Right lung (tissue), 5 donors: ENCODE results near the gene PNKD. TPM values are rescaled to one million over a fixed set of nuclear protein-coding genes. Genes with fewer than 3 reads are reported as not detected.

ENCODE experiments used
- DNase-seq, 2 donors: peaks; one replicate each; pipeline ENCODE4 v3.0.0-alpha.2; 2013
- polyA plus RNA-seq, 5 donors: library from polyadenylated mRNA; unstranded; fragments of 120-200 nt; gene quantifications; one replicate each; pipeline versions ENCODE4 v1.2.1 to v1.2.3, GENCODE V29; 2013; ENCODE audit warnings: inconsistent platforms in 1 of 5, low replicate concordance in 1 of 5; ENCODE audit not compliant: insufficient read length in 5 of 5, insufficient read depth in 1 of 5

Gene PNKD
- polyA plus RNA-seq, 5 donors, result 50.1 to 70.8 (median 67.6) TPM

- peak; percentile 86 to 87 for DNase-seq
Observed at GRCh38 chr2:218367415-218368149, 97.3 kb downstream of the PNKD start.

DNA sequence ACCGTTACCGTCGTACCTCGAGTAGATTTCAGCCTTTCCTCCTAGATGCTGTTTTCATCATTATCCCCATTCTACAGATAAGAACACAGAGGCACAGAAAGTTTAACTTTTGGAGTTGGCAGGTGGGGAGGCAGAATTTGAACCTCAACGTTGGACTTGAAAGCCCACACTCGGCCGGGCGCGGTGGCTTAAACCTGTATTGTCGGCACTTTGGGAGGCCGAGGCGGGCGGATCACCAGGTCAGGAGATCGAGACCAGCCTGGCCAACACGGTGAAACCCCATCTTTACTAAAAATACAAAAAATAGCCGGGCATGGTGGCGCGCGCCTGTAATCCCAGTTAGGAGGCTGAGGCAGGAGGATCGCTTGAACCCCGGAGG lies 97.8 kb downstream of the PNKD start:
- DNase-seq, result no peak

GRCh38 chr2:218368621-218369153 lies 98.4 kb downstream of the PNKD start:
- no peak for DNase-seq

- DNase-seq, result no peak
Observed at GRCh38 chr2:218369330-218369729, 99.0 kb downstream of the PNKD start.

DNA sequence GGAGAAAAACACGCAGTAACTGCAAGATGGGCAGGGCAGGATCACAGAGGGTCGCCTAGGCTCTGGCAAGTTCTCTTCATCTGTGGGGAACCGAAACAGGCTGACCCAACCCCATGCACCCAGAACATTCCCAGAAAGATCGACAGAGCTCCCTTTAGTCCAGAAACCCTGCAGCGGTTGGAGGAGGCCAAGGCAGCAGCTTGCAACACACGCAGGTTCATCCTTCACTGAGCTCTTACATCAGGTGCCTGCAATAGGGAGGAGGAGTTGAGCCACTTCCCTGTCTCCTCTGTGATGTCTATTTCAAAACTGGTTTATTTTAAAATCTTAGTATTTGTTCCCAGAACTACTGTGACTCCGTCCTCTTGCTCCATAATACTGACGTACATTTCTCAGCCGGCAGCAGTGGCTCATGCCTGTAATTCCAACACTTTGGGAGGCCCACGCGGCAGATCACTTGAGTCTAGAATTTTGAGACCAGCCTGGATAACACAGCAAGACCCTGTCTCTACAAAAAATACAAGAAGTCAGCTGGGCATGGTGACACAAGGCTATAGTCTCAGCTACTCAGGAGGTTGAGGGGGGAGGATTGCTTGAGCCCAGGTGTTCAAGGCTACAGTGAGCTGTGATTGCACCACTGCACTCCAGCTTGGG lies 100.2 kb downstream of the PNKD start:
- peak in 1 of 2 donors; percentile 50 for DNase-seq

DNA sequence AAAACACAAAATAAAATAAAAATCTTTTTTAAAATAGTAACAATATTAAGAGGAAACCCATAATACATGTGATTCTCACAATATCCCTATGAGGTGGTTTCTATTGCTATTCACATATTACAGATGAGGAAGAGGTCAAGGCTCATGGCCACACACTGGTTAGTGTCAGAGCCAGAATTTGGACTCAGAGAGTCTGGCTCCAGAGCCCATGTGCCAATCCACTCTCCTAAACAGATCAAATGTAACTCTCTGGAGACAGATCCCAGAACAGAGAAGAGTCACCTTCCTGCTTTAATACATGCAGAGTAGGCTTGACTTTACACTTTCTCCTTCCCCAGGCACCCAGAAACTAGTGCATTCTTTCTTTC lies 101.6 kb downstream of the PNKD start:
- no peak for DNase-seq

DNA sequence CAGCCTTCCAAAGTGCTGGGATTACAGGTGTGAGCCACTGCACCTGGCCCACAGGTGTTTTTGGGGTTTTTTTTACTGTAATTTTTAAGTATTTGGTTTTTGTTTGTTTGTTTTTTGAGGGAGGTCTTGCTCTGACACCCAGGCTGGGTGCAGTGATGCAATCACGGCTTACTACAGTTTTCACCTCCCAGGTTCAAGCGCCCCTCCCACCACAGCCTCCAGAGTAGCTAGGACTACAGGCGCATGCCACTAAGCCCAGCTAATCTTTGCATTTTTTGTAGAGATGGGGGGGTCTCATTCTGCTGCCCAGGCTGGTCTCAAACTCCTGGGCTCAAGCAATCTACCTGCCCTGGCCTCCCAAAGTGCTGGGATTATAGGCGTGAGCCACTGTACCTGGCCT lies 104.5 kb downstream of the PNKD start:
- no peak for DNase-seq

DNA sequence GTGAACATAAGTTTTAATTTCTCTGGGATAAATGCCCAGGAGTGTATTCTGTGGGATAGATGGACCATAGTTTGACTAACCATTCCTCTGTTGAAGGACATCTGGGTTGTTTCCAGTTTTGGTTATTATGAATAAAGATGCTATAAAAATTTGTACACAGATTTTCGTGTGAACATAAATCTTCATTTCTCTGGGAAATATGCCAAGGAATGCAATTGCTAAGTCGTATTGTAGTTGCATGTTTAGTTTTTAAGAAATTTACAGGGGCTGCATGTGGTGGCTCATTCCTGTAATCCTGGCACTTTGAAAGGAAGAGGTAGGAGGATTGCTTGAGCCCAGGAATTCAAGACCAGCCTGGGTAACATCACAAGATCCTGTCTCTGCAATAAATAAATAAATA lies 104.9 kb downstream of the PNKD start:
- DNase-seq, result no peak

- no peak for DNase-seq
Observed at GRCh38 chr2:218378053-218378452, 107.7 kb downstream of the PNKD start.

DNA sequence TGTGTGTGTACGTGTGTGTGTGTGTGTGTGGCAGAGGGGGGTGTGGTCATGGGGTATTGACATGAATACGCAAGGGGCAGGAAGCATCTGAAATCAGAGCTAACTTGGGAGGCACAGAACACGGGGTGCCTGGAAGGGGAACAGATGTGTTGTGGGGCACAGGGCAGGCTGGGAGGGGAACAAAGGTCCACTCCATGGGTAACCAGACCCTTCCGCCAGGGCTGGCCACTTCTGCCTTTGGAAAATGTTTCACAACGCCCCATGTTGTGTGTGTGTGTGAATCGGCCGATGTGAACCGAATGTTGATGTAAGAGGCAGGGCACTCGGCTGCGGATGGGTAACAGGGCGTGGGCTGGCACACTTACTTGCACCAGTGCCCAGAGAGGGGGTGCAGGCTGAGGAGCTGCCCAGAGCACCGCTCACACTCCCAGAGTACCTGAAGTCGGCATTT lies 111.6 kb downstream of the PNKD start, which contains the start of gene SLC11A1:
TSS of gene SLC11A1 (plus strand) at position 358 of the 451 bp plus-strand sequence. CDS start 96 bp downstream, outside the sequence.
- DNase-seq, result no peak

GRCh38 chr2:218382785-218383184 lies 112.5 kb downstream of the PNKD start:
- no peak for DNase-seq

DNA sequence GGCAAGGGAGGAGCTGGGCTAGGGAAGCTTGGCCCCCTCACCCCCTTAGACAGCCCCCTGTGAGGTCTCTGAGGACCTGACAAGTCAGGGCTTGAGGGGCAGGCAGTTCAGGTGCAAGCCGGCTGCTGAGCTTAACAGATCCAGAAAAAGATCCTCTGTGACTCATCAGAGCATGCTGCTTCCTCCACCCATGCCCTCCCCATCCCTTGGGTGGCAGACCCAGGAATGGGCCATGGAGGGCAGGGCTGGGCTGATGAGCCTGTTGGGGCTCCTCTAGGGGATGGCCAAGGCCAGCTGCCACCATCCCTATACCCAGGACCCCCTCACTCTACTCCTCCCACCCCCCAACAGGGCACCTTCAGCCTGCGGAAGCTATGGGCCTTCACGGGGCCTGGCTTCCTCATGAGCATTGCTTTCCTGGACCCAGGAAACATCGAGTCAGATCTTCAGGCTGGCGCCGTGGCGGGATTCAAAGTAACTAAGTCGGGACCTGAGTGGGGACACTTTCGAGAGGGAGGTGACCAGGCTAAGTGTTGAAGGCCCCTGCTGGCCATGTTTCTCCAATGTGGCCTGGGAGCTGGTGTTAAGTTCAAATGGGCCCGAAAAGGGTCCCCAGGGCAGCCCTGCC lies 113.7 kb downstream of the PNKD start:
- no peak for DNase-seq

DNA sequence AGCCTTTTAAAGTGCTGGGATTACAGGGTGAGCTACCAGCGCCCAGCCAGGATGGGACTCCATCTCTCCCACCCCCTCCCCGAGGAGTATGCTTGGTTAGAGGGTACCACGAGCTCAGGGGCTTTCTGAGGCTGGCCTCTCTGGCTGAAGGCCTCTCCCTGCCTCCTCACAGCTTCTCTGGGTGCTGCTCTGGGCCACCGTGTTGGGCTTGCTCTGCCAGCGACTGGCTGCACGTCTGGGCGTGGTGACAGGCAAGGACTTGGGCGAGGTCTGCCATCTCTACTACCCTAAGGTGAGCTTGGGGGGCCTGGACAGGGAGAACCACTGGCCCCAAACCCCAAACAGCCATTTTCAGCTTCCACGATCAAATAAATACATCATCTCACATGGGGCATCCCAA lies 114.7 kb downstream of the PNKD start:
- no peak for DNase-seq

DNA sequence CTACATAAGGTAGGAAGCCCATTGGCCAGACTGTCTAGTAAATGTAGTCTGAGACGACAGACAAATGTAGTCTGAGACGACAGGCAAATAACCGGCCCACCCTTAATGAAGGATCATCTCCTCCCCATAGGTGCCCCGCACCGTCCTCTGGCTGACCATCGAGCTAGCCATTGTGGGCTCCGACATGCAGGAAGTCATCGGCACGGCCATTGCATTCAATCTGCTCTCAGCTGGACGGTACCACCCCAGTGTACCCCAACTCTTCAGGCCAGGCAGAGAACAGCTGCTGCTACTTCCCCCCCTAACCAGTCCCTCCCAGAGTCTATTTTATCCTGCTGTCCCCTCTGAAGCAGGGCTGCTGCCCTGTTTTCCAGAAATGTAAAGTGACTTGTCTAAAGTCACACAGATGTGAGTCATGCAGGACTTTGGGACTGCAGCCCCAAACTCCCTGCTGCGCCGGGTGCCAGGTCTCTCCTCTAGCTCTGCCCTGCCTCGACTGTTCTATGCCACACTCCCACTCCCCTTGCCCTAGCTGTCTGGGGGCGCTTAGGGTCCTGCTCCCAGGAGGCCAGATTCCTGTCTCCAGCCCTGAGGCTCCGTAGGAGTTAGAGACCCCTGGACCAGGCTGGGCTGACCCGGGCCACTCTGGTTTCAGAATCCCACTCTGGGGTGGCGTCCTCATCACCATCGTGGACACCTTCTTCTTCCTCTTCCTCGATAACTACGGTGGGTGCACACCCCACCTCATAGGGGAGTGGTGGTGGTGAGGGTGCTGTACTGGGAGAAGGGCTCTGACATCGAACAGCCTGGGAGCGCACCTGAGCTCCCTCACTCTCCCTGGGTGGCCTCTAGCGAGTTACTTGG lies 116.4 kb downstream of the PNKD start:
- DNase-seq, result no peak

DNA sequence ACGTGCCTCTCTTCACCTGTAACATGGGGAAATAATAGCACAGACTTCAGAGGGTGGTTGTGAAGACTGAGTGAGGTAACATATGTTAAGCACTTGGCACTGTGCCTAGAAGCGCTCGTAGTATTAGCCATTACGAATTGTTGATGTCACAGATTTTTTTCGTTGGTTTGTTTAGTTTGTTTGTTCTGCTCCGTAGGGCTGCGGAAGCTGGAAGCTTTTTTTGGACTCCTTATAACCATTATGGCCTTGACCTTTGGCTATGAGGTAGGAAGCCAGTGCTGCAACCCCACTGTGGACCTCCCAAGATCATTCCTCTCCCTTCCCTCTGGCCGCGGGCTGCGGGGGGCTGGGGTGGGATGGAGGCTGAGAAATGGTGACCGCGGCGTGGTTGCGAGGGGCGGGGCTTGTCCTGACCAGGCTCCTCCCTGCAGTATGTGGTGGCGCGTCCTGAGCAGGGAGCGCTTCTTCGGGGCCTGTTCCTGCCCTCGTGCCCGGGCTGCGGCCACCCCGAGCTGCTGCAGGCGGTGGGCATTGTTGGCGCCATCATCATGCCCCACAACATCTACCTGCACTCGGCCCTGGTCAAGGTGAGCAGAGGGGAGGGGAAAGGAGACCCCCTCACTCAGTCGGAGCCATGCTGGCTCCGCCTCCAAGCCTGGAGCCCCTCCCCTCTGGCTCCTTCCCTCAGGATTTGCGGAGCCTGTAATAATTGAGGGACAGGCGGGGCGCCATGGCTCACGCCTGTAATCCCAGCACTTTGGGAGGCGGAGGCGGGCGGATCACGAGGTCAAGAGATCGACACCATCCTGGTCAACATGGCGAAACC lies 117.3 kb downstream of the PNKD start:
- peak; percentile 86 to 87 for DNase-seq

DNA sequence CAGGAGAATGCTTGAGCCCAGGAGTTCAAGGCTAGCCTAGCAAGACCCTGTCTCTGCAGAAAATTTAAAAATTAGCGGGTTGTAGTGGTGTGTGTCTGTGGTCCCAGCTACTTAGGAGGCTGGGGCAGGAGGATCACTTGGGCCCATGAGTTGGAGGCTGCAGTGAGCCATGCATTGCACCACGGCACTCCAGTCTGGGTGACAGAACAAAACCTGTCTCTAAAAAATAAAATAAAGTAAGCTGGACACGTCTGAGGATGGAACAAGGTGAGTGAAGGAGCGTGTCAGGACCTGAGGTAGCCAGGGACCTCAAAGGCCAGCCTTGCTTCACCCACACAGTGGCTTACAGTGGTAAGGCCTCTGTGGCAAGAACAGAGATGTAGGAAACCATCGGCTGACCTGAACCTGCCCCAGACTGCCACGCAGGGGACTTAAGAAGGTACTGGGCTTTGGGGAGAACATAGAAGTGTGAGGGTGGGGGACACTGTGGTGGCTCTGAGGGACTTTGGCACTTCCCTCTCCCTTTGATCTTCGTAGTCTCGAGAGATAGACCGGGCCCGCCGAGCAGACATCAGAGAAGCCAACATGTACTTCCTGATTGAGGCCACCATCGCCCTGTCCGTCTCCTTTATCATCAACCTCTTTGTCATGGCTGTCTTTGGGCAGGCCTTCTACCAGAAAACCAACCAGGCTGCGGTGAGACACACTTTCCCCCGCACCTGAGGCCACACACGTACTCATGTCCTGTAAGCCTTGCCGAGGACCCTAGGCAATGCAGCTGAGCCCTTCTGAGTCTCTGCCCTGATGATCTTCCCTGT lies 119.2 kb downstream of the PNKD start:
- DNase-seq, result no peak

DNA sequence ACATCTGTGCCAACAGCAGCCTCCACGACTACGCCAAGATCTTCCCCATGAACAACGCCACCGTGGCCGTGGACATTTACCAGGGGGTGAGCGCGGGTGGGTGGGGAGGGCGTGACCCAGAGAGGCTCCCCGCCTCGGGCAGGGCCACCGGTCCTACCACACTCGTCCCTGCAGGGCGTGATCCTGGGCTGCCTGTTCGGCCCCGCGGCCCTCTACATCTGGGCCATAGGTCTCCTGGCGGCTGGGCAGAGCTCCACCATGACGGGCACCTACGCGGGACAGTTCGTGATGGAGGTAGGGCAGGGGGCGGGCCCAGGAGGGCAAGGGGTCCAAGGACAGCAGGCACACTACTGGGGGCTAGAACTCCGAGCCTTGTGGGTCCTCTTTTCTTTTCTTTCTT lies 120.9 kb downstream of the PNKD start:
- no peak for DNase-seq

- no peak for DNase-seq
Observed at GRCh38 chr2:218392459-218392858, 122.1 kb downstream of the PNKD start.

DNA sequence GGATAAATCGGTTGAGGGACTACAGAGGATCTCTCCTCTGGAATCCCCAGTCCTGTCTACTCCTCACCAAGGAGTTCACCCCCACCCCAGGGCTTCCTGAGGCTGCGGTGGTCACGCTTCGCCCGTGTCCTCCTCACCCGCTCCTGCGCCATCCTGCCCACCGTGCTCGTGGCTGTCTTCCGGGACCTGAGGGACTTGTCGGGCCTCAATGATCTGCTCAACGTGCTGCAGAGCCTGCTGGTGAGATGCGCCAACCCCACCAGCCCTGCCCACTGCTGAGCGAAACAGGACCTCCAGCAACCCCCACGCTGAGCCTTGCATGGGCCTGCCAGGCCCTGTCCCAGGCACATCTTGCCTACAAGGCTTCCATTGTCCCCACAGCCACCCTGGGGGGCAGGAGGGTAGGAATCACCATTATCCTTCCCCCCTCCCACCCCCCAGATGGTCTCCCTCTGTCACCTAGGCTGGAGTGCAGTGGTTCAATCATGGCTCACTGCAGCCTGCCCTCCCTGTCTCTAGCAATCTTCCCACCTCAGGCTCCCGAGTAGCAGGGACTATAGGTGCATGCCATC lies 122.7 kb downstream of the PNKD start:
- no peak for DNase-seq
